ENCODE results near the gene PHF20.
"Not testable (repeated sequence)": the region's sequence is repeated elsewhere in the genome, so short reads cannot be mapped to it uniquely, and the experiment has no call there.

PHF20 gene

DNA sequence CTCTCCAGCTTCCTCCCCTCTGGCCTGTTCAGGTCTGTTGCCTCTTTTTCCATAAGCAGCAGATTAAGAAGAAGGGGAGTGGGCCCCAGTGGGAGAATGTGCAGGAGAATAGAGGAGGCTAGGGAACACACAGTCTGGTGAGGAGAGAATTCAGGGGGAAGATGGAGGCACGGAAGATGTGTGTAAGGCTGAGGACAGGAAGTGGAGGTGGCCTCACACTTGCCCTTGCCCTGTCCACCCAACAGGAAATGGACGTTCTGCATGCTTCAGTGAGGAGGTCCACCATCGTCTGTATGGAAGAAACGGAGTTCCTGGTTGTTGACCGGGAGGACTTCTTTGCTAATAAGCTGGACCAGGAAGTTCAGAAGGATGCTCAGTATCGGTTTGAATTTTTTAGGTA is 212.6 kb downstream of the PHF20 start:
- no peak for DNase-seq

DNA sequence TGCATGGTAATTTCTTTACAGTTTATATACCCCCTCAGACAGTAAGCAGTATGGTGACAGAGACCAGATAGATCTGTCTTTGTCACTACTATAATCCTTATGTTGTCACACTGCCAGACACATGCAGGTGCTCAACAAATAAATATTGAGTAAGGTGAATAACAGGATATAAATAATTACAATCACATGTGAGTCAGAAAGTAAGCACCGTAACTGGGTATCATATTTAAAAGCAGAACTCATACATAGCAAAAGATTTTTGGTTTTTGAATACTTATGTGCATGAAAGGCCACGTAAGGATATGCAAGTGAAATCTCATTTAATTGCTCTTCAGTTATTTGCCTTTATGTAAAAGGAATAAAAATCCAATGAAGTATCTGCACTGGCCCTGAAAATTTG is 214.0 kb downstream of the PHF20 start:
- no peak for DNase-seq

DNA sequence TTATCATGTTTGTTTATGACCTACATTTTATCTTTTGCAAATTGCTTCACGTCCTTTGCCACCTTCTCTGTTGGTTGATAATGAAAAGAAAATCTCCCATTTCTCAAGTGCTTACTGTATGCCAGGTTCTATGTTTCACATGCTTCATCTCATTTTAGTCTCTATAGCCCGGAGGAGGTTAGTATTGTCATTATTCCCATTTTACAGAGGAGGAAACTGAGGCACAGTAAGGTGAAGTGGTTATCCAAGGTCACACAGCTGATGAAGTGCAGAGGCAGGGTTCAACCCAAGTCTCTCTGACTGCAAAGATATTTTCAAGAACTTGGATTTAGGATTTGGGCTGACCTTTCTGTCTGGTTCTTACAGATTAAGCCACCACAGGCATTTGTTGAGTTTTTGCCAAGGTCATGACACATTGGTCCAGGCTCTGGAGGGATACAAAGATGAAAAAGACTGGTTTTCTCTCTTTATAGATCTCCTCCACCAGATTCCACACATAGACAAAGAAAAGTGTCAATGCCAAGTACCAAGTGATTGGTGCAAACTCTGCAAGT is 217.2 kb downstream of the PHF20 start:
- no peak for DNase-seq

DNA sequence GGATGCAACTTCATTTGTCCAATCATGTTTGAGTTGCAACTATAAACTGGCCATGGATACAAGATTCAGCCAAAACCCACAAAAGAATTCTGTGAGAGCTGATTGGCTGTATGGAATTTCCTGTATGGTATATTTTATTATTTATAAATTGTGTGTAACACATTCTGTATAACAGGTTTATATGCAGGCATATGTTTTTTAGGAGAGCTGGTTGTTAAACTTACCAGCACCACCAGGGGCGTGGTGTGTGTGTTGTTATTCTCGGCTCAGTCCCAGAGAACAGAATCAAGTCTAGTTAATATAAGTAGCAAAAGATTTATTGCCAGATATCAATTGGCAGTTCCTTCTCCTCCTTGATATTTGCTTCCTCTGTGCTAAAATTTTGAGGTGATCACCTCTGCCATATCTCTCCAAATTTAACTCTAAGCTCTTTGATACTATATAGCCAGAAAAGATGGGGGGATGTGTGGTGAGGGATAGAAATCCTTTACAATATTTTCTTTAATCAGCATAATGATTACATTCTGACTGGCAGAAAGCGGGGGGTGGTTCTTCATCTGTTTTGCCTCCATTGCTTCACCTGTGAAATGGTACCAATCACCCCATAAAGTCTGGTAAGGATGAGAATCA is 219.4 kb downstream of the PHF20 start:
- peak in 1 of 2 donors; percentile 12 for DNase-seq

DNA sequence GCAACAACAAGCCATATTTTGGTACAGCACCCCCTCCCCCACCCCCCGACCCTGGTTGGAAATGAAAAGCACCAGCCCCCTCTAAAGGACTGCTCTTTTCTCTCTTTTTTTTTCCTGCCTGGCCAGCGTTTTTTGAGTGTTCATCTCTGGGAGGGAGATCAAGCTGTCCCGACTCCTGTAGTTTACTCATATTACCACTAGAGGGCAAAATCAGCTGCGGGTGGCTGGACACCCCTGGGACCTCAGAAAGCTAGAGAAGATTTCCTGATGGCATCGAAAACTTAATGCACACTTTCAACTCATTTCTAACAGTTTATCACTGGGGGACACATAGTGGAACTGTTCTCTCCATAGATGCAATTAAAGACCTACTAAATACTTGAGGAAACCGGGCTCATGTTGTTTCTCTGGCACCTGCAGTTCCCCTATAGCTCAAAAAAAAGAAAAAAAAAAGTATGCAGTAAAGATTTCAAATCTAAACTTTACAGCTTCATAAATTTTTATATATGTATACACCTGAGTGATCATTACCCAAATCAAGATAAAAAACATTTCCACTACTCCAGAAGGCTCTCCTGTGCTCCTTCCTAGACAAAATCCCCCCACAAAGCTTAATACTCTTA is 221.0 kb downstream of the PHF20 start:
- peak; percentile 53 to 73 for DNase-seq

DNA sequence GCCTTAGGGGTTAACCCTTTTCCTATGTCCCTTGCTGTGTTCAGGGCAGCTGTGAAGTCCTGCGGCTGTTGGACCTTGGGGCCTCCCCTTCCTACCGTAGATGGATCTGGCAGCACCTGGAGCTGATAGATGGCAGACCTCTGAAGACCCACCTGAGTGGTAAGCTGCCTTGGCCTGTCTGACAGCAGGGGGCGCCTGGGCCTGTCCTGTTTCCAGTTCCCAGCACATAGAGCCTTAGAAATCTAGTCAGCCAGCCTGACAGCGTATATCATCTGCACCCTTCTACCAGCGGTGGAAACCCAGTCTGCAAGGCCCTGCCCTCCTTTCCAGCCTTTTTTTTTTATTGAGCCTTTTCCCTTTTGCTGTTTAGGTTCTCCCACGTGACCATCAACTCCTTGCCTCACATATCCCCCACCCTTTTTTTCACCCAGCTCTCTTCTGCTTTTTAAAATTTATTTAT is 223.2 kb downstream of the PHF20 start:
- DNase-seq: peak; percentile 75 to 79

DNA sequence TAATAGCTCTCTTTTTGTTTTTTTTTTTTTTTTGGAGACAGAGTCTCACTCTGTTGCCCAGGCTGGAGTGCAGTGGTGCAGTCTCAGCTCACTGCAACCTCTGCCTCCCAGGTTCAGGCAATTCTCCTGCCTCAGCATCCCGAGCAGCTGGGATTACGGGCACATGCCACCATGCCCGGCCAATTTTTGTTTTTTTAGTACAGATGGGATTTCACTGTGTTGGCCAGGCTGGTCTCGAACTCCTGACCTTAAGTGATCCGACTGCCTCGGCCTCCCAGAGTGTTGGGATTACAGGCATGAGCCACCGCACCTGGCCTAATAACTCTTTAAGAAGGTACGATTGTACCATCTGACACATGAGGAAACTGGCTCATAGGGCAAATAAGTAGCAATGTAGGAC is 224.7 kb downstream of the PHF20 start:
- not testable (repeated sequence) for DNase-seq

Measured in CD4-positive, alpha-beta T cell treated with Interferon alpha-2 for 1 hour (primary cell).